ENCODE measurements around the gene DTHD1. TPM values are rescaled to one million over a fixed set of nuclear protein-coding genes. Genes with fewer than 3 reads are reported as not detected.

DTHD1 gene
- total and polyA plus RNA-seq, 2 donors from 2014 or later = 1.4 TPM; not detected in 1

DNA sequence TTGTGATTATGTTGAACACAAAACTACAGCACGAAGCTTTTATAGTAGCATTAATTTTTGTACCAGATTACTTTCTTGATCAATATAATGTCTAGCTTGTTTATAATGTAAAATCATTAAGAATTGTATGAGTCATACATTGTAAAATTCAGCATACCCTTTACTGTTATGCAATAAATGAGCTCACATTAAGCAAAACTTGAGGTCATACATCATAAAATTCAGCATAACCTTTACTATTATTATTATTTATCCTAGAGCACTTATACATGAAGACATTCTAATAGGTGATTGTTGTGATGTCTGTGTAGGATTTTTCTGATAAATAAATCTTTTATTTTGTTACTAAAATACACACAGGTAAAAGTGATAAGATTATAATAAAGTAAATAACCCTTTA is 49.4 kb downstream of the DTHD1 start:
- no peak for TF ChIP-seq CTCF (IDR thresholded peaks at IDR 0.05; ENCODE audit: borderline replicate concordance, extremely low read depth, insufficient read depth)
- Histone ChIP-seq H3K4me1 (ENCODE audit: control insufficient read depth in 2 of 3, insufficient read depth in 2 of 3, low read depth in 1 of 3, low read length in 3 of 3) (no peaks in the 10 kb centered on the region), H3K9ac (ENCODE audit: low read length in 3 of 3) (no peak overlapping the region), H3K9me3 (ENCODE audit: control insufficient read depth in 2 of 3, insufficient read depth in 1 of 3, low read length in 3 of 3) (no peaks in the 10 kb centered on the region), H3K4me3 (ENCODE audit: low read length in 3 of 3) (no peak overlapping the region), H3K27ac (ENCODE audit: low read depth in 2 of 2, low read length in 2 of 2) (no peak overlapping the region), H3K27me3 (ENCODE audit: control insufficient read depth, insufficient read depth, low read length) (no peaks in the 10 kb centered on the region), H3K36me3 (ENCODE audit: control insufficient read depth in 2 of 3, insufficient read depth in 3 of 3, low read length in 3 of 3) (no peaks in the 10 kb centered on the region)
- DNase-seq (no peak), FAIRE-seq (peak; percentile 6)
- intact Hi-C loops (cut with DNase I) = no loop called here

DNA sequence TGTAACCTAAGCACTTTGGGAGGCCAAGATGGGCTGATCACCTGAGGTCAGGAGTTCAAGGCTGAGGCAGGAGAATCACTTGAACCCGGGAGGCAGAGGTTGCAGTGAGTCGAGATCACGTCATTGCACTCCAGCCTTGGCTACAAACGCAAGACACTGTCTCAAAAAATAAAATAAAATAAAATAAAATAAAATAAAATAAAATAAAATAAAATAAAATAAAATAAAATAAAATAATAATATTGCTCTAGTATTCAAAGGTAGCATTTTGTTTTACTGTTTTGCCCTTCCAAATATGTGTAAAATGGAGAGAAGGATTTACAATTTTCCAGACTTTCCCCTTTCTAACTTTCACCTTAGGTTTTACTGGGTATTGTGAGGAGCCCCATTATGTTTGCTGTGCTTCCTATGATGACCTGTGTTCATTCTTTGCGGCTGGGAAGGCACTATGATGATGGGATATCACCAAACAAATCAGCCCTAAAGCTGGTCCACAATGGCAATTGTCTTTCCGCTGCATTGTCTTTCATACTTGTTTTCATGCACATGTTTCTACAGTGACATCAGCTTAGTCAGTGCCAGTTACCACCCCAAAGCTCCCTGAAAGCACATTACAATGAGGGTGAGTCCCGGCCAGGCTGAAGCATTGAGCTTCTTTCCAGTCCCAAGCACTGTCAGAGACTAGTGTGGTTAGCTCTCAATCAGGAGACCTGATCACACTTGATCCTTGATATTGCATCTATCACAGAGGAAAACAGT is 50.8 kb downstream of the DTHD1 start:
- Histone ChIP-seq H3K9me3 (ENCODE audit: control insufficient read depth in 2 of 3, insufficient read depth in 1 of 3, low read length in 3 of 3) (no peaks in the 10 kb centered on the region), H3K4me1 (ENCODE audit: control insufficient read depth in 2 of 3, insufficient read depth in 2 of 3, low read depth in 1 of 3, low read length in 3 of 3) (no peaks in the 10 kb centered on the region), H3K4me3 (ENCODE audit: low read length in 3 of 3) (no peak overlapping the region), H3K36me3 (ENCODE audit: control insufficient read depth in 2 of 3, insufficient read depth in 3 of 3, low read length in 3 of 3) (no peaks in the 10 kb centered on the region), H3K27ac (ENCODE audit: low read depth in 2 of 2, low read length in 2 of 2) (no peak overlapping the region), H3K27me3 (ENCODE audit: control insufficient read depth, insufficient read depth, low read length) (no peaks in the 10 kb centered on the region), H3K9ac (ENCODE audit: low read length in 3 of 3) (no peak overlapping the region)
- intact Hi-C loops (cut with DNase I) = no loop called here
- TF ChIP-seq CTCF (IDR thresholded peaks at IDR 0.05; ENCODE audit: borderline replicate concordance, extremely low read depth, insufficient read depth) = no peak
- no peak for DNase-seq
- no peak for FAIRE-seq

DNA sequence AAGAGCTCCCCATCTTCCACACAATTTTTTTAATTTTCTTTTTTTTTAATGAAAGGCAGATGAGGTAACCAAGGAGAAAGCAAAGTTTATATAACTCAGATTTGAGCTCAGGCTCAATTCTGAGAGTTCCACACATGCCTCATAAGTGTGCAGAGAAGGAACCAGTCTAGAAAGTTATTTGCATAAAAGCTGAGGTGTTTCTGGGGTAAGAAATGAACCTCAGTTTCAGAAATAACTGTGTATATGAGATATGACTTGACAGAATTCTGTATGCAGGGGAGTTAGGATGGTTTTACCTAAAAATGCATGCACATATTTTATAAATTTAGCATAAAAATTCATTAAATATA is 51.3 kb downstream of the DTHD1 start:
- TF ChIP-seq CTCF (IDR thresholded peaks at IDR 0.05; ENCODE audit: borderline replicate concordance, extremely low read depth, insufficient read depth) = no peak
- intact Hi-C loops (cut with DNase I) = no loop called here
- DNase-seq (no peak), FAIRE-seq (no peak)
- Histone ChIP-seq H3K27me3 (ENCODE audit: control insufficient read depth, insufficient read depth, low read length) (no peaks in the 10 kb centered on the region), H3K27ac (ENCODE audit: low read depth in 2 of 2, low read length in 2 of 2) (no peak overlapping the region), H3K36me3 (ENCODE audit: control insufficient read depth in 2 of 3, insufficient read depth in 3 of 3, low read length in 3 of 3) (no peaks in the 10 kb centered on the region), H3K4me1 (ENCODE audit: control insufficient read depth in 2 of 3, insufficient read depth in 2 of 3, low read depth in 1 of 3, low read length in 3 of 3) (no peaks in the 10 kb centered on the region), H3K9ac (ENCODE audit: low read length in 3 of 3) (no peak overlapping the region), H3K4me3 (ENCODE audit: low read length in 3 of 3) (no peak overlapping the region), H3K9me3 (ENCODE audit: control insufficient read depth in 2 of 3, insufficient read depth in 1 of 3, low read length in 3 of 3) (no peaks in the 10 kb centered on the region)

Measured in kidney (tissue), 14 donors.